Measurements from ENCODE around the gene DLGAP4.

Gene DLGAP4

DNA sequence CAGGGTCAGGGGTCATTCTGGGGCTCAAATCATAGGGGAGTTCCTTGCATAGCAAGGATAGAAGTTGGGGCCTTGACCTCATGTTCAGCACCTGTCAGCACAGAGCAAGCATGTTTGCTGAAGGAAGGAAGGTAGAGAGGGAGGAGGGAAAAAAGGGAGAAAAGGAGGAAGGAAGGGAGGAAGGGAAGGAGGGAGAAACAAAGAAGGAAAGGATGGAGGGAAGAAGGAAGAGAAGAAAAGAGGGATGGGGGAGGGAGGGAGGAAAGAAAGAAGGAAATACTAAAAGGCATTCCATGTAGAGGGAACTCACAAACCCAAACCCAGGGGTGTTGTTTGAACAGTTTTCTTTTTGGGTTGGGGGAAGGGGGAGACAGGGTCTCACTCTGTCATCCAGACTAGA, 80.1 kb downstream of the DLGAP4 start:
- DNase-seq, result no peak

DNA sequence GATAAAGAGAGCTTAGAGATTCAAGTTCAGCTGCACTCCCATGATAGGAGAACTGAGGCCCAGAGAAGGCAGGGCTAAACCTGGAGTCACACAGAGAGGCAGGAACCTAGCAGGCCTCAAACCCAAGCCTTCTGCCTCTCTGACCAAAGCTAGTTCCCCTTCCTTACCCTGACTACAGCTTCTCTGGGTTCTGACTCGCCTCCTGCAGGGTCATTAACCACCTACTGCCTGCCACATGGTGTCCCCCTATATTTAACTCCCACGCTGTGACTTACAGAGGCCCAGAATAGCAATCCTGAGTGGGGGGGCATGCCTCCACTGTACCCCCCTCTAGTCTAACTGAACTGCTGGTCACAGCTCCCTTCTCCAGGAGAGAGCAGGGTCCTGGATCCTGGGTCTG, 84.1 kb downstream of the DLGAP4 start:
- no peak for DNase-seq

DNA sequence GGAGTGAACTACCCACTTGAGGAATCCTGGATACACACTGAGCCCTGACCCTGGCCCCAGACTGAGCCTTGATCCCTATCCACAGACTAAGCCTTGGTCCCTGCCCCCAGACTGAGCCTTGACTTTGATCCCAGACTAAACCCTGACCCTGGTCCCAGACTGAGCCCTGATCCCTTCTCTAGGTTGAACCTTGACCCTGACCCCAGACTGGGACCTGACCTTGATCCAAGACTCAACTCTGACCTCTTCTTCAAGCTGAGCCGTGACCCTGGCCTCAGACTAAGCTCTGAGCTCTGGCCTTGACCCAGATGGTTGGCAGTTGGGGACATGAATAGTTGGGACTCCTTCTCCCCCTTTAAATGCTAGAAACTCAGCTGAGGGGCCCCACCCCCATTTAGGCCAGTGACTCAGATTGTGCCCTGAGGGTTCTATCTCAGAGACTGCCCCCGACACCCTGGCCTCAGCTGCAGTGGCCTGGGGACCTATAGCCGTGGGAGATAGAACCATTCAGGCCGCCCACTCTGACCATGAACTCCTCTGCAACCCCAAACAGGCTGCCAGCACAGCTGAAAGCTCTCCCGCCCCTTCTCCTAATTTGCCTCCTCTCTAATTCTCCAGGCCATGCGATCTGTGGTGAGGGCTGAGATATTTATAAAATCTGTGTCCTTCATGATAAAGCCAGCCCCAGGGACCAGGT, 84.7 kb downstream of the DLGAP4 start:
- no peak for DNase-seq

DNA sequence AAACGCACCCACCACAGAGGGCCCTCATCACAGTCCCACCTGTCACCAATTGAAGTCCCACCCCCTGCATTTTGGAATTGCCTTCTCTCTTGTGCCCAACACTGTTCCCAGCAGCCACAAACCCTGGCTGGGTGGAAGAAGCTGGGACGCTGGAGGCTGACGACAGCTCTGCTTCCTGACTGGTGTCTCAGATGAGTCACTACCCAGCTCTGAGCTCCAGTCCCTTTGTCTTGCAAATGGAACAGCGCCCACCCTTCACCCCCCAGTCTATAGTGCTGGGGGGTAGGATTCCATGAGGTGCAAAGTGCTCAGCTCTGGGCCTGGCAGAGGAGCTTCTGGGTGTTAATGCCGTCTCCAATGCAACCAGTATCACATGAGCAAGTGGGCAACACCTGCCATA, 85.3 kb downstream of the DLGAP4 start:
- no peak for DNase-seq

DNA sequence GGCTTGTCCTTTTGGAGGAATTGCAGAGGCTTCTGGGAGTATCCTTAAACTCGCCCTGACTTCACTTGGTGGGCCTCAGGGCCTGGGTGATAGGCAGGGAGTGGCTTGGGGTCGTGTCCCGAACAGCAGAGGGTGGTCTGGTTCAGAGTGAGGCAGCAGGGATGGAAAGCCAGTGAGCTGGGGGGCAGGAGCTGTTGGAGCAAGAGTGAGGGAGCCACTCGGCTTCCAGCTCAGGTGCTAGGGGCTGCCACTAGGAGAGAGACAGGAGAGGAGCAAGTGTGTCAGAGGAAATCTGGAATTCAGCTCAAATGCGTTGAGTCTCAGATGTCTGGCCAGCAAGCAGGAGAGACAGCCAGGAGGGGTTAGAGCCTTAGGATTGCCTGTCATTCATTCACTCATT, 85.8 kb downstream of the DLGAP4 start:
- DNase-seq, result no peak

DNA sequence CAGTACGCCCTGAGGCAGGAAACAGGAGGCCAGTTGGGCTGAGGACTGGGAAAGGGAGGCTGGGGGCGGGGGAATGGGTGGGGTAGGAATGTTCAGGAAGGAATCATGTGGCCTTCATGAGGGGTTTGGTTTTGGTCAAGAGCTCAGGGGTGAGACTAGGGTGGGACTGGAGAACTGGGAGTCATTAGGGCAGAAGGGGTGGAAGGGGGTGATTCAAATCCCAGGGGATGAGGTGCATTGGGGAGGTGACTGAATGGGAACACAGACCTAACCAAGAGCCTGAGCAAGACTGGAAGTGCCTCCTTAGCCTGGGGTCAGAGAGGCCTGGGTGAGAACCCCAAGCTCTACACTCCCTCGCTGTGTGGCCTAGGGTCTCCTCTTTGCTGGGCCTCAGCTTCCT, 86.8 kb downstream of the DLGAP4 start:
- DNase-seq, result no peak

DNA sequence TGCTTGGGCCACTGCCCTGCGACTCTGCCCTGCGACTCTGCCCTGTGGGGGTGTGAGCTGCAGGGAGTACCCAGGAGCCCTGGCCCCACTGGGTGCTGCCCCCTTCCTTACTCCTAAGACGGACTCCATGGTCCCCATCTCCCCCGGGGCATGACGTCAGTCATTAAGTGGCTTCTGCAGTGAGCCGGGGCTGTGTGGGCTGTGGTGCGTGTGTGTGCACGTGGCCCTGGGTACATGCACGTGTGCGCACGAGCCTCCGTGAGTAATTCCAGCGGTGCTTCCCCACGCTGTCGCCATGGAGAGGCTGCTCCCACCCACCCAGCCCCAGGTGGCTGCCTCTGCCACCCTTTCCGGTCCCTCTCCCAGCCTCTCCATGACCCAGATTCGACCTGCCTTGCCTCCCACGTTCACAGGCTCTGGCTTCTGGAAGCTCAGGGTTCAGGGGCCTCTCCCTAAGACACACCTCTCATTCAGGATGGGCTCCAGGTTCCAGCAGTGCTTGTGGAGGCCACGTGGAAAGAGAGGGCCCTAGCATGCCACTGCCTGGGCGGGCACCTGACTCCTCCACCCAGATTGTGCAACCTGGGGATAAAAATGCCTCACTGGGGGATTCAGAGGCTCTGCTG, 88.3 kb downstream of the DLGAP4 start:
- peak; percentile 3 for DNase-seq

DNA sequence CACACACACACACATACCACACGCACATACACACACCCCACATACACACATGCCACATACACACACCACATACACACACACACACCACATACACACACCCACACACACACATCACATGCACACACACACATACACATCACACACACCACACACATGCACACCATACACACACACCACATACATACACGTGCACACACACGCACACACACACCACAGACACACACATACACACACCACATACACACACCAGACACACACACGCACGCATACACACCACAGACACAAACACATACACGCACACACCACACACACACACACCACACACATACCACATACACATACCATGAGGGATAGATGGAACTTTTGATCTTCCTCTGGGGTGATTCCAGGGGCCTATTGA, 90.2 kb downstream of the DLGAP4 start:
- no peak for DNase-seq

DNA sequence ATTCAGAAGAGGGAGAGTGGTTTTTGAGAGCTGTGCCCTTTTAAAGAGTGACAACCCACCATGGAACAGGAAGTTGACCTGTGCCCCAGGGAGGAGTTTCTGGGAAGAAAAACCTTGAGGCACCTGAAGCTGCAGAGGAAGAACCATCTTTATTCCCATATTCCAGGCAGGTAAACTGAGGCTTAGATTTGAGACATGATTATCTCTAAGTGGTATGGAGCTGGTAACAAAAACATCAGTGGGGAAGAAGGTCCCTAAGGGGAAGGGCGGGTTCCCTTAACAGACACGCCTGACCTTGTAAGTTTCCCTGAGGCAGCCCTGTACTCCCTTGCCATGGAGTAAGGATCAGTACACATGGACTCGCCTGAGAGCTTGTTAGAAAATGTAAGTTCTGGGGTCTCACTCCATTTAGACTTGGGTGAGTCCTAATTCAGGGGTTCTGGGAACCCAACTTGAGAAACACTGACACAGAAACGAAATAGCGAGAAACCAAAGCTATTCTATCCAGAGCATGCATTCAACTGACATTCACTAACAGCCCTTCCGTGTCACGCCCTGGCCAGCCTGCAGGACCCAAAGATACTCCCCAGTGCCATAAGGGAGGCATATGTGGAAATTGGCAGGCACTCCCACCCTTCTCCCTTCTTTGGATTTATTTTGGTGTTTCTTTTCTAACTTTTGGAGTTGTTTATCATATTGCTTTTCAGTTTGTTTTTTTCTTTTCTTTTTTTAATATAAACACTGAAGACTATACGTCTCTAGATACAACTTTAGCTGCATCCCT, 90.9 kb downstream of the DLGAP4 start:
- DNase-seq, result no peak

DNA sequence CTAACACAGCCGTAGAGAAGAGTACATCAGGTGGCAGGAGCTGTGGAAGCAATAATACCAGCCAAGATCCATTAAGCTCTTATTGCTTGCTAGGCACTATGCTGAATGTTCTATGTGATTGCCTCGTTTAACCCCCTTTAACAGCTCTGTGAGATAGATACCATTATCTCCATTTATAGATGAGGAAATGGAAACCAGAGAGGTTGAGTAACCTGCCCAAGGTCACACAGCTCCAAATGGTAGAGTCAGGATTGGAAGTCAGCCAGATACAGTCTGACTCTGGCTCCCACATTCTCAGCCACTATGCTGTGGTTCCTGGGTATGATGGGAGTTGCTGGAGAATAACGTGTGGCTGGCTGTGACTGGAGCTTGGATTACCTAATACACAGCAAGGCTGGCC, 92.4 kb downstream of the DLGAP4 start:
- no peak for DNase-seq

DNA sequence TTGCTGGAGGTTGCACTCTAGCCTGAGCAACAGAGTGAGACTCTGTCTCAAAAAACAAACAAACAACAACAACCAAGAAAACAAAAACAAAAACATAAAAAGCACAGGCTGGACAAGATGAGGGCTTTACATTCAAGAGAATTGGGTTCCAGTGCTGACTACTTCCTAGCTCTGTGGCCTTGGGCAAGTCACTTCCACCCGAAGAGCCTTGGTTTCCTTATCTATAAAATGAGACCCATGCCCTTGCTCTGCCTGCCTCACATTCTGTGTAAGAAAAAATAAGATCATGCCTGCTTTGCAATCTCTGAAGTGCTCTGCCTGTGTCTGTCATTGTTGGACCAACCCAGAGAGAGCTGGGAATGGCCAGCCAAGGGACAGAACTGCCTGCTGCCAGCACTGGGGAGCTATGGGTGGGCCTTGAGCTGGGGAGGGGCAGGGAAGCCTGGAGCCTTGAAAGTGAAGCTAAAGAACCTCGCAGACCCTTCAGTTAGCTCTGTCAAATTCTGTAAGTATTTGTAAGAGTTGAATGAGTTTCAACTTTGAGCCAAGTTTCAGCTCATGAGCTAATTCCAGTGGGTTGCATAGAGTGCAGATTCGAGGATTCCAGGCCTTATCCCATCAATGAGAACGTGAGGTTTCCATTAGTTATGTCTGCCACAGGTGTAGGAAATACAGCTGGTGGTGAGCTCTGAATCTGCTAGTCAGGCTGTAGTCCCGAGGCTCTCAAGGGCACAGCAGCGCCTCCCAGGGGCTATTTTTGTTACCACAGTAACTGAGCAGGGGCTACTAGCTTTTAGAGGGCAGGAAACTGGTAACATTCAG, 93.2 kb downstream of the DLGAP4 start:
- peak; percentile 42 for DNase-seq

DNA sequence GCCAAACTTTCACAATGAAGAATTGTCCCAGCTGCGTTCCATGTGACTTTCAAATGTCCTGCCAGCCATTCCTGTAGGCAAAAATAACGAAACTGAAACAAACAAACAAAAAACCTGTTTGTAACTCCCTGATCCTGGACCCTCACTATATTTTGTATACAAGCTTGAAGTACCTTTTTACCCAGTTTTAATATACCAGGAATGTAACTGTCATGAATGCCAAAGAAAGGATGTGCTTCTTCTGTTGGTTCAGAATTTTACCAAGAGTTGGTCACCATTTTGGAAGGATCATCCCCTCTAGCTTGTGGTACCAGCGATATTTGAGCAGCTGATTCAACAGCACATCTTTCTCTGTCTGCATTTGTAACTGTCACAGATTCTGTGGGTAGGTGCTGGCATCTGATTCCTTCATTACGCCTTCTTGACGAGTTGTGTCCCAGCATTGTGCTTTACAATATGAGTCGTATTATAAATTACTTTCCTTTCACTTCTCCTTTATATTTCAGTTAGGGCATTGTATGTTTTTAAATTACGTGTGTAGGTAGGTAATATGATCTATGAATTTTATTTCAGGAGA, 93.9 kb downstream of the DLGAP4 start:
- no peak for DNase-seq

DNA sequence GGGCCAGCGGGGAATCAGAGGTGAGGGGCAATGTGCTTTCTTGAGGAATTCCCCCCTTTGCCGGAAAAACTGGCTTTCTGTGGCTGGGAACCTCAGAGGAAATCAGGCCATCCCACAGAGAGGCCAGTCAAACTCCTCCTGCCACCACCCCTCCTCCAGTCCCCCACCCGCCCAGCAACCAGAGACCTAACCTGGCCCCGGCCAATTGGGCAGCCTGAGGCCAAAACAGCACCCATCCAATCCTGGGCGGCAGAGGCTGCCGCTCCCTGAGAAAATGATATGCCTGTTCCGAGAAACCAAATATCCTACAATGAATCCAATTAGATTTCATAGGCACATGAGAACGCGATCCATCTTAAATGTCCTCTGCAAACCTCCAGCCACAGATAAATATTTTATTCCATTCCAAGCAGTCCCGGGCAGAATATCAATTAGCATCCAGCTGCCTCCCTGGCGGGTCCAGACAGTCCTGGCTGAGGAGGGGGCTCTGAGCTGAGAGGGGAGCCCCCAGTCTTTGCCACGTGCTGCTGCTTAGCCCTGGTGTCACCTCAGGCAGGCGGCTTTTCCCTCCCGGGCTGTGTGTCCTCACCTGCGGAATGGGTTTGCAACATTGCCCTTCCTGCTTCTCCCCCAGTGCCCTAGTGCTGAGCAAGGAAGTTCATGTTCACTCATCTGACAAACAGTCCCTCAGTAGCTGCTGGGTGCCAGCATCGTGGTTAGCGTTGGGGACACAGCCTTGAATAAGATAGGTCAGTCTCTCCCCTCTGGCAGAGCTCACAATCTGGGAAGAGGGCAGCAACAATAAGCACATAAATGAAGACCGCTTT, 95.0 kb downstream of the DLGAP4 start:
- DNase-seq, result no peak

DNA sequence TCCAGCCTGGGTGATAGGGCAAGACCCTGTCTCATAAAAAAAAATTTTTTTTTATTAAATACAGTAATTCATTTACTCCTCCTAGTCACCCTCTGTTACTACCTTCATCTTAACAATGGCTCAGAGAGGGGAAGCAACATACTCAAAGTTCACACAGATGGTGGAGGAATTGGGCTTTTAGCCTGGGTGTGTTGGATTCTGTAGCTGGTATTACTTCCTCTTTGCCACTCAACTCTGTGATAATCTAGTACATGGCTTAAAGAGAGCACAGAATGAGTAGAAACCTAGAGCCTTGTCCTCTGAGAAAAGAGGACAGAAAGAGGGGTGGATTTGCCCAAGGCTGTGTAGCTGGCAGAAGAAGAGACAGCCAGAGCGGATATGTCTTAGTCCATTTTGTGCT, 96.6 kb downstream of the DLGAP4 start:
- DNase-seq, result no peak

DNA sequence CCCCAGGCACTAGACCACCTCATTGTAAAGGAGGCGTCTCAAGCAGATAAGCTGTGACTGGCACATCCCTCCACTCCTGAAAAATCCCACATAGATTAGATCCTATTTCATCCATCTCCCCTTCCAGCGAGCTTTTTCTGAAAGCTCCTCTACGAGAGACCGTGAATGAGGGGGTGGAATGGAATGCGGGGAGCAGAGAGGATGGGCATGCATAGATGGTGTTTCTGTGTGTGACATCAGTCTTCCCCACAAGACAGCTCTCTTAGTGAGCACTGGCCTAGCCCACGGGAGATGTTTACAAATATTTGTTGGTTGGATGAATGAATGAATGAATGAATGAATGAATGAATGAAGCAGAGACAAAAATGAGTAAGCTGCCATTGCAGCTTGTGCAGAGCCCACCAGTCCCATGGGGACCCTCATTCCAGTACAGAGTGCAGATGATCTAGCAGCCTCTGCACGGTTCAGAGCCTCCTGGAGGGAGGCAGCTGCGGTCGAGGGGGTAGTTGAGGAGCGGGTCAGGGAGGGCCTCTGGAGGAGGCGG, 98.4 kb downstream of the DLGAP4 start:
- no peak for DNase-seq

DNA sequence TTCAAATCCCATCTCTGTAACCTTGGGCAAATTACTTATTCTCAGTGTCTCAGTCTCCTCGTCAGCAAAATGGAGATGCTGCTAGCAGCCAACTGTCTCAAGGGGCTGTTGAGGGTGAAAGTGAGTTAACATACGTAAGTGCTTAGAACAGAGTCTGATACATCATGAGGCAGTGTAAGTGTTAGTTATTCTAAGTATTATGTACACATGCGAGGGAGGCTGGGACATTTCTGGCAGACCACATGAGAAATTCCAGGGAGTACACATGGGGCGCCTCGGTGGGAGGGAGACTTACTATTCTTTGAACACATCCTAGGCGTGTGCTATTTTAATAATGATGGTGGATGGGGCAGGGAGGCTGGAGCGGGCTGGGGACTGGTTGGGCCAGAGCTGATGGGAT, 99.1 kb downstream of the DLGAP4 start:
- DNase-seq, result no peak

DNA sequence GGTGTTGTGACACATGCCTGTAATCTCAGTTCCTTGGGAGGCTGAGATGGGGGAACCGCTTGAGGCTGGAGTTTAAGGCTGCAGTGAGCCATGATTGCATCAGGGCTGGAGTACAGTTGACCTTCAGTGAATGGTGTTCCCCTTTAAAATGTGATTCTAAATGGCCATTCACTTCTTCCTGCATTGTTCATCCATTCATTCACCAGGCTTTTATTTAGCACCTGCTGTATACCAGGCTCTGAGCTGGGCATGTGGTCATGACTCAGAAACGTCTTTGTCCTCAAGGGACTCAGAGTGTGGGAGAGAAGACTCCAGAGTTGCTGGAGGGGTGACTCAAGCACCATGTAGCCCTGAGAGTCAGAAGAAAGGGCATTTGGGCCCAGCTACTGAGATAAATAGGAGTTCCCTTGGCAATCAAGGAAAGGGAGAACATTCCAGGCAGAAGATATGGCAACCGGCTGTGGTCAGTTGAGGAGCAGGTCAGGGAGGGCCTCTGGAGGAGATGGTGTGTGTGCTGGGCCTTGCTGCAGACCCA, 101.1 kb downstream of the DLGAP4 start:
- no peak for DNase-seq

DNA sequence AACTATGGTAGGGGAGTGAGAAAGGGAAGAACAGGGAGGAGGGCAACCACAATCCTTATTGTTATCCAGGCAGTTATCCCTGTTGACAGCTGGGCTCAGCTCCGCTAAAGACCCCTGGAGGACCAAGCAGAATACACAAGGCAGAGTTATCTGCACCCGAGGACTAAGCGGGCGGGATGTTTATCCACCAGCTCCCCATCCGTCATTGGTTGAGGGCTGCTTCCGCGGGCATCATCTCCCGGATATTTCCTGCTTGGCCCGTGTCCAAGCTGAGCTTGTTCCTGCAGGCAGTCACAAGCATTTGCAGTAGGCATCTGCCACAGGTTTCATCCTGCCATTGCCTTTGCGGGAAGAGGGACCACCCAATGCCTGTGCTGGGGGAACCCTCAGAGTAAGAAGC, 102.1 kb downstream of the DLGAP4 start:
- DNase-seq, result peak; percentile 81

DNA sequence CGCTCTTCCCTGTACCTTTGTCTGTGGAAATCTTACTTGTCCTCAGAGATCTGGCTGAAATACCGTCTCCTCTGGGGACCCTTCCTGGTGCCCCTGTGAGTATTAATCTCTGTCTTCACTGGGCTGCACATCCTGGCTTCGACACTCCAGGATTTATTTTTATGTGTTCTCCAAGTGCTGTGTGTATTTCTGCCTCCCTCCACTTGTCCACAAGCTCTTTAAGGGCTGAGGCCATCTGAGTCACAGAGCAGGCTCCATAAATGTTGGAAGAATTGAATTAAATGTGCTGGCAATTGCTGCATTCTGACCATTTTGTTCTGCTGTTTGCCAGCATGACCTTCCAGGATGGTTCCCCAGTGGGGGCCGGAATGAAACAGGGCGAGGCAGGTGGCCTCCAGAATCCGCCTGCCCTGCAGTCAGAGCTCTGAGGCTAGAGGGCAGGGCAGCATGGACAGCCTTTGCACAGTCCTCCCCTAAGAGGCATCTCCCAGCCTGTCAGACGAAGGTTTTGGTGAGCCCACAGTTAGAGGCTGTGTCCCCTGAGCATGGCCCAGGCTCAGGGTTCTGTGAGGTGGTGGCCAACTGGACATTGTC, 105.8 kb downstream of the DLGAP4 start:
- DNase-seq, result no peak

DNA sequence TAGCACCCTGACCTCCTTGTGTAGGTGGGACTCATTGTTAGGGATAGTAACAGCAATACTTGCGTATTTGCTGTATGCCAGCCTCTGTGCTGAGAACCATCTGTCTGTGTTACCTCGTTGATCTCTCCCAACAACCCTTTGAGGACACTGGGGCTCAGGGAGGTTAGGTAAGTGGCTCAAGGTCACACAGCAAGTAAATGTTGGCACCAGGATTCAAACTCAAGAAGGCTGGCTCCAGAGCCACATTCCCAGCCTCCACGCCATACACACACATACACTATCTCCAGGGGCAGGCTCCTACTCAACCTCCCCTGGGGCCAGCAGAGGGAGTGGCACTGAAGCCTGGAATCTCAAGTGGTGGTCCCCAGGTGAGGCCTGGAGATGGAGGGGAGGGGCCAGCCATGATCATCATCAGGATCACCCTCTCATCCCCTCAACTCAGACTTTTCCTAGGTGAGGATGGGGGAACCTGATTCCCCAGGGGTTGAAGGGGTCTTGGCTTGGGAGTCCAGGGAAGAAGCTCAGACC, 109.4 kb downstream of the DLGAP4 start:
- DNase-seq, result no peak

DNA sequence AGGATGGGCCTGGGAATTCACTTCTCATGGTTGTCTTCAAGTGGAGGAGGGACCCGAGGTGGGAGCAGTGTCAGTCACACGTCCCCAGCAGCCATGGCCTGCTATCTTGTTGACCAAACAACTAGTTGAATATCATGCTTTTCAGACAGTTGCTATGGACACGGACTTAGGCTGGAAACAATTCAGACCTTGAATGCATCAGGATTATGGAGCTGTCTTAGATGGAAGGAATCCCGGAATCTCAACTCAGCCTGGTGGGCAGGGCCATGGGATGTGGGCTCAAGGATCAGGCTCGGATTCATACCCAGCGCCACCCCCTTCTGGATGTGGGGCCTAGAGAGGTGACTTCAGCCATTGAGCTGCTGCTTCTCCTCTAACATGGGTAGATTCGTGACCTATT, 112.6 kb downstream of the DLGAP4 start:
- no peak for DNase-seq

All from DMS153 (cell line).